HEK293 (cell line): ENCODE data around the gene KCTD17.
A peak's percentile ranks its signal among the peaks of the same experiment; 100 is the strongest.
"Not testable (repeated sequence)": the region's sequence is repeated elsewhere in the genome, so short reads cannot be mapped to it uniquely, and the experiment has no call there.

Source experiments
- CTCF ChIA-PET: fragments of 350-600 bp; formaldehyde crosslinking; extraction: SDS; loops from one replicate; lab custom pipeline; 2021; ENCODE audit warnings: antibody characterized with exemption; lab: Yijun Ruan, JAX
- POLR2A ChIA-PET: fragments of 300-600 bp; formaldehyde crosslinking; extraction: SDS; loops from one replicate; lab custom pipeline; 2020; ENCODE audit warnings: antibody characterized with exemption, inconsistent platforms; lab: Yijun Ruan, JAX
- H3K27ac ChIP-seq: fragments of 200-500 bp; sonication (Bioruptor generic); 2 replicates; pipeline ENCODE4 v1.5.1; 2014; ENCODE audit warnings: low read depth, low read length, control low read depth, inconsistent platforms; ENCODE audit errors: extremely low read depth
- H3K36me3 ChIP-seq, 2 experiments: fragments of 200-500 bp in 1 of 2; sonication (Bioruptor generic) in 1 of 2; 1 replicate in 1 of 2; 2 replicates in 1 of 2; pipeline ENCODE4 v1.5.1; 2014 to 2017; ENCODE audit warnings: inconsistent platforms in 2 of 2, low read length in 2 of 2; ENCODE audit not compliant: control insufficient read depth in 2 of 2, insufficient read depth in 1 of 2
- H3K4me1 ChIP-seq: fragments of 200-500 bp; sonication (Bioruptor generic); 2 replicates; pipeline ENCODE4 v1.5.1; 2014; ENCODE audit warnings: mild to moderate bottlenecking, low read length, inconsistent platforms; ENCODE audit not compliant: control insufficient read depth, insufficient read depth
- H3K4me3 ChIP-seq: 2 replicates; pipeline ENCODE4 v1.5.1; 2011; ENCODE audit warnings: low read depth, mild to moderate bottlenecking, control low read depth, low read length, moderate library complexity
- H3K9me3 ChIP-seq: fragments of 200-500 bp; sonication (Bioruptor generic); 2 replicates; pipeline ENCODE4 v1.5.1; 2014; ENCODE audit warnings: low read depth, low read length, inconsistent platforms; ENCODE audit not compliant: control insufficient read depth, insufficient read depth
- SALL2 ChIP-seq: fragments of 450-650 bp; formaldehyde crosslinking; IDR thresholded peaks from 2 replicates; pipeline ENCODE4 v1.5.0; 2017; ENCODE audit warnings: missing biosample characterization, mild to moderate bottlenecking, missing genetic modification characterization, borderline replicate concordance
- SP2 ChIP-seq: fragments of 450-650 bp; formaldehyde crosslinking; IDR thresholded peaks from 2 replicates; pipeline ENCODE4 v1.5.1; 2016; ENCODE audit warnings: missing biosample characterization, missing genetic modification characterization
- ZBTB17 ChIP-seq: fragments of 450-650 bp; formaldehyde crosslinking; IDR thresholded peaks from 2 replicates; pipeline ENCODE4 v1.5.1; 2016; ENCODE audit warnings: missing biosample characterization, missing genetic modification characterization
- ZNF366 ChIP-seq: fragments of 450-650 bp; formaldehyde crosslinking; conservative IDR thresholded peaks from 2 replicates; pipeline ENCODE4 v1.5.1; 2016; ENCODE audit warnings: missing biosample characterization, missing genetic modification characterization
- ZNF621 ChIP-seq: fragments of 450-650 bp; formaldehyde crosslinking; IDR thresholded peaks from 2 replicates; pipeline ENCODE4 v1.5.1; 2017; ENCODE audit warnings: missing biosample characterization, missing genetic modification characterization
- ZNF658 ChIP-seq: fragments of 450-650 bp; formaldehyde crosslinking; IDR thresholded peaks from 2 replicates; pipeline ENCODE4; 2016; ENCODE audit warnings: missing biosample characterization, missing genetic modification characterization
- TF ChIP-seq, protein P1 (sequence below): fragments of 450-650 bp; formaldehyde crosslinking; IDR thresholded peaks from 2 replicates; pipeline ENCODE4 v1.5.1; 2016; ENCODE audit warnings: missing biosample characterization, missing genetic modification characterization, borderline replicate concordance
- TF ChIP-seq, protein P2 (sequence below): fragments of 450-650 bp; formaldehyde crosslinking; IDR thresholded peaks from 2 replicates; pipeline ENCODE4; 2016; ENCODE audit warnings: missing biosample characterization, missing genetic modification characterization
- TF ChIP-seq, protein P3 (sequence below): fragments of 450-650 bp; formaldehyde crosslinking; IDR thresholded peaks from 2 replicates; pipeline ENCODE4 v1.5.0; 2017; ENCODE audit warnings: missing biosample characterization, missing genetic modification characterization, borderline replicate concordance
- TF ChIP-seq, protein P4 (sequence below): fragments of 450-650 bp; formaldehyde crosslinking; conservative IDR thresholded peaks from 2 replicates; pipeline ENCODE4 v1.5.1; 2016; ENCODE audit warnings: low read depth, missing biosample characterization, missing genetic modification characterization
- TF ChIP-seq, protein P5 (sequence below): fragments of 450-650 bp; formaldehyde crosslinking; IDR thresholded peaks from 2 replicates; pipeline ENCODE4 v1.5.1; 2016; ENCODE audit warnings: missing biosample characterization, missing genetic modification characterization

The KCTD17 gene

DNA sequence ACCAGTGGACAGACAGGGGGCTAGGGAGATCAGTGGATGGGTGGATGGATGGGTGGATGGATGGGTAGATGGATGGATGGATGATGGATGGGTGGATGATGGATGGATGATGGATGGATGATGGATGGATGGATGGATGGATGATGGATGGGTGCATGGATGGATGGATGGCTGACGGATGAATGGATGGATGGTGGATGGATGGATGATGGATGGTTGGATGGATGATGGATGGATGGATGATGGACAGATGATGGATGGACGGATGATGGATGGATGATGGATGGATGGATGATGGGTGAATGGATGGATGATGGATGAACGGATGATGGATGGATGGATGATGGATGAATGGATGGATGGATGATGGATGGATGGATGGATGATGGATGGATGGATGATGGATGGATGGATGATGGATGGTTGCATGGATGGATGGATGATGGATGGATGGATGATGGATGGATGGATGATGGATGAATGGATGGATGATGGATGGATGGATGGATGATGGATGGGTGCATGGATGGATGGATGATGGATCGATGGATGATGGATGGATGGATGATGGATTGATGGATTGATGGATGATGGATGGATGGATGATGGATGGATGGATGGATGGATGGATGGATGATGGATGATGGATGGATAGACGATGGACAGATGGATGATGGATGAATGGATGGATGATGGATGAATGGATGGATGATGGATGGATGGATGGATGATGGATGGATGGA, 20.5 kb downstream of the KCTD17 start:
- H3K9me3 ChIP-seq, H3K36me3 ChIP-seq, H3K4me3 ChIP-seq, H3K4me1 ChIP-seq, H3K27ac ChIP-seq, POLR2A ChIA-PET: not testable (repeated sequence)
- CTCF ChIA-PET: interaction anchor here (0.6 to 1.0 kb wide), 2 partner anchors 187 to 530 kb away, joined by 3 read pairs; no protein-coding TSS in a partner anchor
- 0 out of 2 replicates have a peak, but pooled peaks have one; percentile 49 for TF ChIP-seq ZNF621 (tag by site-specific recombination)
- TF ChIP-seq, protein P1, sequence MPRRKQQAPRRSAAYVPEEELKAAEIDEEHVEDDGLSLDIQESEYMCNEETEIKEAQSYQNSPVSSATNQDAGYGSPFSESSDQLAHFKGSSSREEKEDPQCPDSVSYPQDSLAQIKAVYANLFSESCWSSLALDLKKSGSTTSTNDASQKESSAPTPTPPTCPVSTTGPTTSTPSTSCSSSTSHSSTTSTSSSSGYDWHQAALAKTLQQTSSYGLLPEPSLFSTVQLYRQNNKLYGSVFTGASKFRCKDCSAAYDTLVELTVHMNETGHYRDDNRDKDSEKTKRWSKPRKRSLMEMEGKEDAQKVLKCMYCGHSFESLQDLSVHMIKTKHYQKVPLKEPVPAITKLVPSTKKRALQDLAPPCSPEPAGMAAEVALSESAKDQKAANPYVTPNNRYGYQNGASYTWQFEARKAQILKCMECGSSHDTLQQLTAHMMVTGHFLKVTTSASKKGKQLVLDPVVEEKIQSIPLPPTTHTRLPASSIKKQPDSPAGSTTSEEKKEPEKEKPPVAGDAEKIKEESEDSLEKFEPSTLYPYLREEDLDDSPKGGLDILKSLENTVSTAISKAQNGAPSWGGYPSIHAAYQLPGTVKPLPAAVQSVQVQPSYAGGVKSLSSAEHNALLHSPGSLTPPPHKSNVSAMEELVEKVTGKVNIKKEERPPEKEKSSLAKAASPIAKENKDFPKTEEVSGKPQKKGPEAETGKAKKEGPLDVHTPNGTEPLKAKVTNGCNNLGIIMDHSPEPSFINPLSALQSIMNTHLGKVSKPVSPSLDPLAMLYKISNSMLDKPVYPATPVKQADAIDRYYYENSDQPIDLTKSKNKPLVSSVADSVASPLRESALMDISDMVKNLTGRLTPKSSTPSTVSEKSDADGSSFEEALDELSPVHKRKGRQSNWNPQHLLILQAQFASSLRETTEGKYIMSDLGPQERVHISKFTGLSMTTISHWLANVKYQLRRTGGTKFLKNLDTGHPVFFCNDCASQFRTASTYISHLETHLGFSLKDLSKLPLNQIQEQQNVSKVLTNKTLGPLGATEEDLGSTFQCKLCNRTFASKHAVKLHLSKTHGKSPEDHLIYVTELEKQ (tag by site-specific recombination): peak; percentile 90; the same call in 1 of the 2 replicates
- 0 out of 2 replicates have a peak, but pooled peaks have one; percentile 49 for TF ChIP-seq ZNF658 (tag by site-specific recombination)
- TF ChIP-seq ZBTB17: peak; percentile 100
- TF ChIP-seq SALL2 (tag by site-specific recombination): 0 out of 2 replicates have a peak, but pooled peaks have one; percentile 70
- TF ChIP-seq, protein P2, sequence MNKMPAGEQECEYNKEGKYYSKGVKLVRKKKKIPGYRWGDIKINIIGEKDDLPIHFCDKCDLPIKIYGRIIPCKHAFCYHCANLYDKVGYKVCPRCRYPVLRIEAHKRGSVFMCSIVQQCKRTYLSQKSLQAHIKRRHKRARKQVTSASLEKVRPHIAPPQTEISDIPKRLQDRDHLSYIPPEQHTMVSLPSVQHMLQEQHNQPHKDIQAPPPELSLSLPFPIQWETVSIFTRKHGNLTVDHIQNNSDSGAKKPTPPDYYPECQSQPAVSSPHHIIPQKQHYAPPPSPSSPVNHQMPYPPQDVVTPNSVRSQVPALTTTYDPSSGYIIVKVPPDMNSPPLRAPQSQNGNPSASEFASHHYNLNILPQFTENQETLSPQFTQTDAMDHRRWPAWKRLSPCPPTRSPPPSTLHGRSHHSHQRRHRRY: 0 out of 2 replicates have a peak, but pooled peaks have one; percentile 22
- TF ChIP-seq, protein P3, sequence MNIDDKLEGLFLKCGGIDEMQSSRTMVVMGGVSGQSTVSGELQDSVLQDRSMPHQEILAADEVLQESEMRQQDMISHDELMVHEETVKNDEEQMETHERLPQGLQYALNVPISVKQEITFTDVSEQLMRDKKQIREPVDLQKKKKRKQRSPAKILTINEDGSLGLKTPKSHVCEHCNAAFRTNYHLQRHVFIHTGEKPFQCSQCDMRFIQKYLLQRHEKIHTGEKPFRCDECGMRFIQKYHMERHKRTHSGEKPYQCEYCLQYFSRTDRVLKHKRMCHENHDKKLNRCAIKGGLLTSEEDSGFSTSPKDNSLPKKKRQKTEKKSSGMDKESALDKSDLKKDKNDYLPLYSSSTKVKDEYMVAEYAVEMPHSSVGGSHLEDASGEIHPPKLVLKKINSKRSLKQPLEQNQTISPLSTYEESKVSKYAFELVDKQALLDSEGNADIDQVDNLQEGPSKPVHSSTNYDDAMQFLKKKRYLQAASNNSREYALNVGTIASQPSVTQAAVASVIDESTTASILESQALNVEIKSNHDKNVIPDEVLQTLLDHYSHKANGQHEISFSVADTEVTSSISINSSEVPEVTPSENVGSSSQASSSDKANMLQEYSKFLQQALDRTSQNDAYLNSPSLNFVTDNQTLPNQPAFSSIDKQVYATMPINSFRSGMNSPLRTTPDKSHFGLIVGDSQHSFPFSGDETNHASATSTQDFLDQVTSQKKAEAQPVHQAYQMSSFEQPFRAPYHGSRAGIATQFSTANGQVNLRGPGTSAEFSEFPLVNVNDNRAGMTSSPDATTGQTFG (tag by site-specific recombination): 0 out of 2 replicates have a peak, but pooled peaks have one; percentile 48
- peak; percentile 100 for TF ChIP-seq ZNF366

DNA sequence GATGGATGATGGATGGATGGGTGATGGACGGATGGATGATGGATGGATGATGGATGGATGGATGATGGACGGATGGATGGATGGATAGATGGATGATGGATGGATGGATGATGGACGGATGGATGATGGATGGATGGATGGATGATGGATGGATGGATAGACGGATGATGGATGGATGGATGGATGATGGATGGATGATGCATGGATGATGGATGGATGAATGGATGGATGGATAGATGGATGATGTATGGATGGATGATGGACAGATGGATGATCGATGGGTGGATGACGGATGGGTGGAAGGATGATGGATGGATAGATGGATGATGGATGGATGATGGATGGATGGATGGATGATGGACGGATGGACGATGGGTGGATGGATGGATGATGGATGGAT, 21.1 kb downstream of the KCTD17 start:
- no peak overlapping the region for H3K27ac ChIP-seq
- CTCF ChIA-PET: no interaction called here
- H3K4me1 ChIP-seq: no peaks in the 10 kb centered on the region
- POLR2A ChIA-PET: no interaction called here
- H3K36me3 ChIP-seq: no peaks in the 10 kb centered on the region
- no peaks in the 10 kb centered on the region for H3K9me3 ChIP-seq
- no peak overlapping the region for H3K4me3 ChIP-seq
- TF ChIP-seq, protein P1 (tag by site-specific recombination): peak; percentile 99
- peak; percentile 31 for TF ChIP-seq SP2 (tag by site-specific recombination)
- TF ChIP-seq, protein P4, sequence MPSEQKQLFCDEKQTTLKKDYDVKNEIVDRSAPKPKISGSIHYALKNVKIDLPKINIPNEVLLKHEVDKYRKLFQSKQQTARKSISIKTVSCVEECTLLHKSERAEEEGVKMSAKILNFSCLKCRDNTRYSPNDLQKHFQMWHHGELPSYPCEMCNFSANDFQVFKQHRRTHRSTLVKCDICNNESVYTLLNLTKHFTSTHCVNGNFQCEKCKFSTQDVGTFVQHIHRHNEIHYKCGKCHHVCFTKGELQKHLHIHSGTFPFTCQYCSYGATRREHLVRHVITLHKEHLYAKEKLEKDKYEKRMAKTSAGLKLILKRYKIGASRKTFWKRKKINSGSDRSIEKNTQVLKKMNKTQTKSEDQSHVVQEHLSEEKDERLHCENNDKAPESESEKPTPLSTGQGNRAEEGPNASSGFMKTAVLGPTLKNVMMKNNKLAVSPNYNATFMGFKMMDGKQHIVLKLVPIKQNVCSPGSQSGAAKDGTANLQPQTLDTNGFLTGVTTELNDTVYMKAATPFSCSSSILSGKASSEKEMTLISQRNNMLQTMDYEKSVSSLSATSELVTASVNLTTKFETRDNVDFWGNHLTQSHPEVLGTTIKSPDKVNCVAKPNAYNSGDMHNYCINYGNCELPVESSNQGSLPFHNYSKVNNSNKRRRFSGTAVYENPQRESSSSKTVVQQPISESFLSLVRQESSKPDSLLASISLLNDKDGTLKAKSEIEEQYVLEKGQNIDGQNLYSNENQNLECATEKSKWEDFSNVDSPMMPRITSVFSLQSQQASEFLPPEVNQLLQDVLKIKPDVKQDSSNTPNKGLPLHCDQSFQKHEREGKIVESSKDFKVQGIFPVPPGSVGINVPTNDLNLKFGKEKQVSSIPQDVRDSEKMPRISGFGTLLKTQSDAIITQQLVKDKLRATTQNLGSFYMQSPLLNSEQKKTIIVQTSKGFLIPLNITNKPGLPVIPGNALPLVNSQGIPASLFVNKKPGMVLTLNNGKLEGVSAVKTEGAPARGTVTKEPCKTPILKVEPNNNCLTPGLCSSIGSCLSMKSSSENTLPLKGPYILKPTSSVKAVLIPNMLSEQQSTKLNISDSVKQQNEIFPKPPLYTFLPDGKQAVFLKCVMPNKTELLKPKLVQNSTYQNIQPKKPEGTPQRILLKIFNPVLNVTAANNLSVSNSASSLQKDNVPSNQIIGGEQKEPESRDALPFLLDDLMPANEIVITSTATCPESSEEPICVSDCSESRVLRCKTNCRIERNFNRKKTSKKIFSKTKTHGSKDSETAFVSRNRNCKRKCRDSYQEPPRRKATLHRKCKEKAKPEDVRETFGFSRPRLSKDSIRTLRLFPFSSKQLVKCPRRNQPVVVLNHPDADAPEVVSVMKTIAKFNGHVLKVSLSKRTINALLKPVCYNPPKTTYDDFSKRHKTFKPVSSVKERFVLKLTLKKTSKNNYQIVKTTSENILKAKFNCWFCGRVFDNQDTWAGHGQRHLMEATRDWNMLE (tag by site-specific recombination): no peak
- peak; percentile 98 for TF ChIP-seq ZNF366
- TF ChIP-seq, protein P5, sequence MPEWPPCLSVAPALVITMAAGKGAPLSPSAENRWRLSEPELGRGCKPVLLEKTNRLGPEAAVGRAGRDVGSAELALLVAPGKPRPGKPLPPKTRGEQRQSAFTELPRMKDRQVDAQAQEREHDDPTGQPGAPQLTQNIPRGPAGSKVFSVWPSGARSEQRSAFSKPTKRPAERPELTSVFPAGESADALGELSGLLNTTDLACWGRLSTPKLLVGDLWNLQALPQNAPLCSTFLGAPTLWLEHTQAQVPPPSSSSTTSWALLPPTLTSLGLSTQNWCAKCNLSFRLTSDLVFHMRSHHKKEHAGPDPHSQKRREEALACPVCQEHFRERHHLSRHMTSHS (tag by site-specific recombination): 0 out of 2 replicates have a peak, but pooled peaks have one; percentile 48
- TF ChIP-seq, protein P3 (tag by site-specific recombination): 0 out of 2 replicates have a peak, but pooled peaks have one; percentile 29
